Endothelial cell (in vitro differentiated cells): ENCODE results near the gene ANKS3. TPM values are rescaled to one million over a fixed set of nuclear protein-coding genes. Genes with fewer than 3 reads are reported as not detected.
A peak's percentile ranks its signal among the peaks of the same experiment; 100 is the strongest.

ENCODE experiments used
- DNase-seq: peaks from one replicate; pipeline ENCODE4 v3.0.0; 2021; ENCODE audit warnings: low spot score
- H3K27ac Mint-ChIP-seq: one replicate; pipeline ENCODE4 v1.8.0; 2021; ENCODE audit warnings: mixed read lengths, inconsistent platforms; ENCODE audit not compliant: unreplicated experiment
- H3K27me3 Mint-ChIP-seq: one replicate; pipeline ENCODE4 v1.8.0; 2021; ENCODE audit warnings: mild to moderate bottlenecking, moderate library complexity, mixed read lengths, inconsistent platforms; ENCODE audit not compliant: unreplicated experiment
- H3K36me3 Mint-ChIP-seq: one replicate; pipeline ENCODE4 v1.8.0; 2021; ENCODE audit warnings: mild to moderate bottlenecking, low read depth, mixed read lengths, inconsistent platforms; ENCODE audit not compliant: unreplicated experiment
- H3K4me1 Mint-ChIP-seq: one replicate; pipeline ENCODE4 v1.8.0; 2021; ENCODE audit warnings: mild to moderate bottlenecking, mixed read lengths, inconsistent platforms; ENCODE audit not compliant: unreplicated experiment
- H3K4me3 Mint-ChIP-seq: one replicate; pipeline ENCODE4 v1.8.0; 2021; ENCODE audit warnings: mild to moderate bottlenecking, mixed read lengths, inconsistent platforms; ENCODE audit not compliant: unreplicated experiment
- H3K9me3 Mint-ChIP-seq: one replicate; pipeline ENCODE4 v1.8.0; 2021; ENCODE audit warnings: mixed read lengths, inconsistent platforms; ENCODE audit not compliant: unreplicated experiment
- microRNA-seq: library from miRNA; unstranded; fragments of <30 nt; microRNA quantifications from one replicate; pipeline ENCODE4, GENCODE V29; 2020; ENCODE audit not compliant: unreplicated experiment
- total RNA-seq: library from RNA; stranded (reverse); fragmentation: NEBNext Ultra II Directional; extraction: Animal tissue kit (Norgen Biotek cat#: 25700); gene quantifications from one replicate; pipeline ENCODE4 v1.2.1, GENCODE V29; 2021; ENCODE audit not compliant: unreplicated experiment
- TF ChIP-seq, protein P1 (sequence below): fragments of 200-600 bp; sonication (generic); IDR thresholded peaks from one replicate; pipeline ENCODE4 v1.5.0; 2021; ENCODE audit warnings: antibody characterized with exemption; ENCODE audit not compliant: unreplicated experiment

The ANKS3 gene
- total RNA-seq, 1 donor from 2014 or later: 15.6 TPM

DNA sequence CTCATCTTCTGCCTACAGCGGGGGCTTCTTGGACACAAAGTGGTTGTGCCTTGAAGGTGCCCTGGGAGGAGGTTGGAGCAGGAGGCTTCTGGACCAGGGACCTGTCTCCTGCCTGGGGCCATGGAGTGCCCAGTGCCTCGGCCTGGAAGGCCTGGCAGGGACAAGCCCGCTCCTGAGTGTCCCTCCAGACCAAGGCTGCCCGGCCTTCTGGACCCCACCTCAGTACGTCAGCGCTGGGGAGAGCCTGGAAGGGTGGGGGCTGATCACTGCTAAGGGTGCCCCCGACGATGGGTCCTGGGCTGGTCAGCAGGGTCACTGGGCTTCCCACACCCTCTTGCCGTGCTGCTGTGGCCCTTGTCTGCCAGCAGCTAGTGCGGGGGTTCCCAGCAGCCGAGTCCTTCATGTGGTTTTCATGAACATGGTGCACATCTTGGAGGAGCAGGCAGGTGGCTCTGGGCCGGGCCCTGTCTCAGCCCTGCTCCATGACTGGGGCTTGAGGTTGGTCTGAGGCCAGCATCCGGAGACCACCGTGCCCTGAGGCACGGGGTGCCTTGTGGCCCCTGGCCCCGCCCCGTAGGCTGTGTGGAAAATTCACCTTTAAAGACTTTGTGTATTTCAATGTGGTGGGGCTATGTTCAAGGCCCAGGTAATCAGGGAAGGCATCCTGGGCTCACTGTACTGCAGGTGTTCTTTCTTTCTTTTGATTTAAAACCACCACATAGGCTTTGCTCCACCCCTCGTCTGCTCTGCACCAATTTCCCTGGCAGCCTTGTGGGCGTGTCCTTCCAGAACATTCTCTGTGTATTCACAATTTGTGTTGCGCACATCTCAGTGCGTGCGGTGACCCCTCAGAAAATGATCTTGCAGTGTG is 87.1 kb downstream of the ANKS3 start:
- no peaks in the 10 kb centered on the region for H3K9me3 Mint-ChIP-seq

More for the DNA sequence above, 87.1 kb downstream of the ANKS3 start:
- Mint-ChIP-seq H3K4me3 (no peak overlapping the region), H3K36me3 (peaks cover 23% of the 10 kb centered on the region), H3K4me1 (no peaks in the 10 kb centered on the region), H3K27me3 (peaks cover 8% of the 10 kb centered on the region), H3K27ac (no peak overlapping the region)
- DNase-seq: no peak
- TF ChIP-seq, protein P1, sequence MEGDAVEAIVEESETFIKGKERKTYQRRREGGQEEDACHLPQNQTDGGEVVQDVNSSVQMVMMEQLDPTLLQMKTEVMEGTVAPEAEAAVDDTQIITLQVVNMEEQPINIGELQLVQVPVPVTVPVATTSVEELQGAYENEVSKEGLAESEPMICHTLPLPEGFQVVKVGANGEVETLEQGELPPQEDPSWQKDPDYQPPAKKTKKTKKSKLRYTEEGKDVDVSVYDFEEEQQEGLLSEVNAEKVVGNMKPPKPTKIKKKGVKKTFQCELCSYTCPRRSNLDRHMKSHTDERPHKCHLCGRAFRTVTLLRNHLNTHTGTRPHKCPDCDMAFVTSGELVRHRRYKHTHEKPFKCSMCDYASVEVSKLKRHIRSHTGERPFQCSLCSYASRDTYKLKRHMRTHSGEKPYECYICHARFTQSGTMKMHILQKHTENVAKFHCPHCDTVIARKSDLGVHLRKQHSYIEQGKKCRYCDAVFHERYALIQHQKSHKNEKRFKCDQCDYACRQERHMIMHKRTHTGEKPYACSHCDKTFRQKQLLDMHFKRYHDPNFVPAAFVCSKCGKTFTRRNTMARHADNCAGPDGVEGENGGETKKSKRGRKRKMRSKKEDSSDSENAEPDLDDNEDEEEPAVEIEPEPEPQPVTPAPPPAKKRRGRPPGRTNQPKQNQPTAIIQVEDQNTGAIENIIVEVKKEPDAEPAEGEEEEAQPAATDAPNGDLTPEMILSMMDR: no peak

Small RNAs within 50 kb of the gene (microRNA-seq; reads per million reads assigned to microRNA genes)
- 1.0 reads per million, percentile 13 among the genes with 10 or more reads in this experiment for gene MIR6769A

Other genes with a start within 250 kb of the ANKS3 start
- 25.6 TPM for gene CDIP1, start 195.5 kb downstream of the ANKS3 start, total RNA-seq
- 0.54 TPM for gene C16orf96, start 177.9 kb downstream of the ANKS3 start, total RNA-seq
- gene UBALD1, start 119.4 kb downstream of the ANKS3 start, total RNA-seq: 31.0 TPM
- gene MGRN1, start 109.4 kb downstream of the ANKS3 start, total RNA-seq: 82.5 TPM
- gene NUDT16L1, start 40.7 kb downstream of the ANKS3 start, total RNA-seq: 43.1 TPM
- gene DNAAF8, start 266 bp upstream of the ANKS3 start, total RNA-seq: 0.18 TPM
- gene ZNF500, start 32.9 kb upstream of the ANKS3 start, total RNA-seq: 32.8 TPM
- 11.5 TPM for gene SEPTIN12, start 54.1 kb upstream of the ANKS3 start, total RNA-seq
- gene SMIM22, start 61.1 kb upstream of the ANKS3 start, total RNA-seq: not detected
- gene ROGDI, start 68.4 kb upstream of the ANKS3 start, total RNA-seq: 46.2 TPM
- 111 TPM for gene GLYR1, start 113.0 kb upstream of the ANKS3 start, total RNA-seq
- 36.4 TPM for gene UBN1, start 113.2 kb upstream of the ANKS3 start, total RNA-seq
- 1.1 TPM for gene PPL, start 202.9 kb upstream of the ANKS3 start, total RNA-seq
- gene SEC14L5, start 224.1 kb upstream of the ANKS3 start, total RNA-seq: 0.05 TPM